Activated T-cell treated with anti-CD3 and anti-CD28 coated beads for 4 hours (primary cell): Measurements from ENCODE around the gene GLTP.

Source experiments
- DNase-seq: peaks from one replicate; pipeline ENCODE4 v3.0.0-alpha.2; 2020

The GLTP gene

DNA sequence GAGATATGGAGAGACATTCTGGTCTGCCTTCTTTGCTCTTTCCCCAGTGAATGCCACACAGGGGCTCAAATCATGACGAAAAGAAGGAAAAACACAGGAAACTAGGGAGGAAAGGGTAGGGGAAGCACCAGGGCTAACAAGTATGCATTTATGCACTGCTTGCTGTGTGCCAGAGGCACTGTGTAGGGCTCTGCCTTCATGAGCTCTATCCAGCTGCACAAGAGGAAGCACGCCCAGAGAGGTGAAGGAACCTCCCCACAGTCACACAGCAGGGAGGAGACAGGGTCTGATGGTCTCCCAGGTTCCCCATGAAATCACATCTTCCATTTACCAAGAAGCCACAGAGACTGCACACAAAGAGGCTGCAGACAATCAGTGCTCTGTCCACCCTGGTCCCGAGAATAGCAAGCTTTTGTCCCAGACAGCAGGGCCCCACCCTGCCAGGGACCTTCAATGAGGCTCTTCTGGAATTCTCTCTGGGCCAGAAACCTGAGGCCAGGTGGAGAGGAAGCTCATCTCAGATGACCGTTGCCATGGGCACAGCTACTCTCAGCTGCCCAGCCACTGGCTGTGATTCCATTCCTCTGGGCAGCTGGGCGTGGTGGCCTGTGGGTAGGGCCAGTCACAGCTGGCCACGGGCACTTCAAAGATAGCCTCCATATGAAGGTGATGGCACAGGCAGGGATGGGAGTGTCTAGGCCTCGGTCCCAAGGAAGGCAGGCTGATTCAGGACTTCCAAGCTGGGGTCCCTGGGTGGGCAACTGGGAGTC lies 39.9 kb downstream of the GLTP start:
- no peak for DNase-seq

DNA sequence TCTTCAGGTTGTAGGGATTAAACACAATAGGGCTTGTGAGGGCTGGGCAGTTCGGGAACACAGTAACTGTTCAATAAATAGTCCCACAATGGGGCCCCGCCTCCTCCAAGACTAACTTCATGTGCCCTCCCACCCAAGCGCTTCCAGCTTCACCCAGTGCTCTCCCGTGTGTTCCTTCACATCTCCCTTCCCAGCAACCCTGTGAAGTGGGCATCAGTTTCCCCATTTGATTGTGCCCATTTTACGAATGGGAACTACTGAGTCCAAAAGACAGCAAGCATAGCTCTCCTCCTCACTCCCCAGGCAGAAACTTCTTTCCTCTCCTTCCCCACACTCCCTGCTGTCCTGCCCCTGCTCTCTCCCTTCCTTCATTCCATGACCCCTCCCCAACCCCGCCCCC lies 40.9 kb downstream of the GLTP start:
- no peak for DNase-seq

GRCh38 chr12:109836916-109837315 lies 43.4 kb downstream of the GLTP start:
- no peak for DNase-seq

- no peak for DNase-seq
Observed at GRCh38 chr12:109835827-109836226, 44.5 kb downstream of the GLTP start.

- DNase-seq: no peak
Observed at GRCh38 chr12:109833307-109834189, 46.8 kb downstream of the GLTP start, which contains the start of gene TRPV4. Gene TRPV4, minus strand, starts transcription at chr12:109833398. Its CDS starts 18,602 bp downstream, at chr12:109814796.

DNA sequence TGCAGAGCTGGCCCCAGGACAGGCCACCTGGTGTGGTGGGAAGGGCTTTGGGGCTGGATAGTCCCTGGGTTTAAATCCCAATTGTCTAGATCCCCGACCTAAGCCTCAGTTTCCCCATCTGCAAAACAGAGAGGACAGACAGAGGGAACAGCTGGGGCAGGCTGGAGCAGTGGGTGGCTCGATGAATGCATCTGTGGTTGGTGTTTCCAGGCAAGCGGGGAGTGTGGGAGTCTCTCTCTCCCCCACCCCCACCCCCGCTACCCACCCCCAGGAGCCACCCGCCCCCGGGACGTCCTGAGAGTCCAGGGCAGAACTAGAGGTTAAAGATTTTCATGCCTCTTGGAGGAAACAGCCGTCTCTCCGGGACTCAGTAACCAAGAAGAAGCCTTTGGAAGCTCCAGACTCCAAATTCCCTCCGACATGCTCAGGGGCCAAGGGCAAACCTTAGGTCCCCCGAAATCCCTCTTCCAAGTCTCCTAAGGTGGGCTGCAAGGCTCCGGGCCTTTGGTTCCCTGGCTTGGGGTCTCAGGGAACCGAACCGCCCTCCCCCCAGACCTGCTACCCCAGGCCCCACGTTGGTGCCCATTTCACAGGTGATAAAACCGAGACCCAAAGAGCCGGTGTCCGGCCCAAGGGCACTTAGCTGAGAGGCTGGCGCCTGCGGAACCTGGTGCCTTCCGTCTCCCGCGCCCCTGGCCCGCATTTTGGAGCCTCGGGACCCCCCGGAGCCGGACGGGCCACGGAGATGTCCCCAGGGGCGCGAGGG lies 47.6 kb downstream of the GLTP start:
- DNase-seq: no peak

DNA sequence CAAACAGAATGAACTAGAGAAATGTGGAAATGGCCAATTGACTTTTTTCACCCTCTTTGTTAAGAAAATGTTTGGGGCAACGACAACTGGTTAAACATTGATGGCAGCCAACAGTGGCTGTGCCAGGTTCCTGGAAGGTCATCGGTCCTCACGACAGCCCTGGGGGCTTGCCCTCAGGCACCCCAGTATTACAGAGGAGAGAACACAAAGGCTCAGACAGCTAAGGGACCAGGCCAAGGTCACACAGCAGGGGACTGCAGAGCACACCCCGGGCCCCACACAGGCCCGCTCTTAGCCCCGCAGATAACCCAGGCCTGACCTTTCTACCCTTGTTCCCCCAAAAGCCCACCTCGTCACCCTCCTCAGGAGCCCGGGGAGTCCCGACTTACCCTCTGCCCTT lies 48.4 kb downstream of the GLTP start:
- DNase-seq: no peak

- no peak for DNase-seq
Observed at GRCh38 chr12:109831365-109831764, 49.0 kb downstream of the GLTP start.

DNA sequence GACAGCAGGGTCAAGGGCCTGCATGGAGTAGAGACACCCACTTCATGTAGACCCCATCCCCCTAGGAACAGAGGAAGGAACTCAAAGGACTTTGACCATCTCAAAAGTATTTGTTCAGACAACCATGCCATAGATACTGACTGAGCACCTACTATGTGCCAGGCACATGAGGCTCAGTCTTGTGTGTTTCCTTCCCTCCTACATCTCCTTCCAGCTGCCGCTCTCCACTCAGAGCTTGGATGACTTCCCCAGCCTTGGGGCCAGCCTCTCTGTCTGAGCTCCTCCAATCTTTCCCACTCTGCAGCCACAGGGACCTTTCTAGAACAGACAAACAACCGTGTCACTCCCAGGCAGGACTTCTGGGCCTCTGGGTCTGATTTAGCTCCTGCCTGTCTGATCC lies 49.6 kb downstream of the GLTP start:
- DNase-seq: no peak

GRCh38 chr12:109830267-109830666 lies 50.1 kb downstream of the GLTP start:
- DNase-seq: no peak

DNA sequence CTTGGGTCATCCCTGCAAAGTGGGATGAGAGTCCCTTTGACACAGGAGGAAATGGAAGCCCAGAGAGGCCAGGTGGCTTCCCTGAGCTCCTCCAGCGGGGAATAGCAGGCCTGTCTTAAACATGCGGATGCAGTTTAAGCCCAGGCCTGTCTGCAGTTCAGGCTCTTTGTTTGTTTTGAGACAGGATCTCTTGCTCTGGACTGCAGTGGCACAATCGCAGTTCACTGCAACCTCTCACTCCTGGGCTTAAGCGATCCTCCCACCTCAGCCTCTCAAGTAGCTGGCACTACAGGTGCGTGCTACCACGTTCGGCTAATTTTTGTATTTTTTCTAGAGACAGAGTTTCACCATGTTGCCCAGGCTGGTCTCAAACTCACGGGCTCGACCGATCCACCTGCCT lies 50.7 kb downstream of the GLTP start:
- no peak for DNase-seq

DNA sequence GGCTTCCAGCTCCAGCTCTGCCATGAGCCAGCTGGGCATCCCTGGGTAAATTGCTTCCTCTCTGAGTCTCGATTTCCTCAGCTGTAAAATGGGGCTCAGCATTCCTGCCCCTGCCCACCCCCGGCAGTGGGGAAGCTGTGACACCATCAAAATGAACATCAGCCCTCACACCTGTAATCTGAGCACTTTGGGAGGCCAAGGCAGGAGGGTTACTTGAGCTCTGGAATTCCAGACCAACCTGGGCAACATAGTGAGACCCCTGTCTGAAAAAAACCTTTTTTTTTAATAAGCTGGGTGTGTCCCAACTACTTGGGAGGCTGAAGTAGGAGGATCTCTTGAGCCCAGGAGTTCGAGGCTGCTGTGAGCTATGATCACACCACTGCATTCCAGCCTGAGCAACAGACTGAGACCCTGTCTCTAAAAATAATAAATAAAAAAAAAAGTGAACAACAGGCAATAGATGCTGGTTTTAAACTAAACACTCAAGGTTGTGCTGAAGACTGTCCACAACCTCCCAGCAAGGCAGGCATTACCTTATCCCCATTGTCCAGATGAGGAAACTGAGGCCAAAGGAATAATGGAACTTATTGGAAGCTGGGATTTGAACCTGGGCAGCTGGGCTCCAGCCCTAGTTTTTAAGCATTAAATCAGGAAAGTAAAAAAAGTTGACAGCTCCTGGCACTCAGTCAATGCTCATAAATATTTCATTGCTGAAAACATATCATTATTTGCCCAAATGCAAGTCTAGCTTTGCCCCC lies 51.4 kb downstream of the GLTP start:
- DNase-seq: no peak

DNA sequence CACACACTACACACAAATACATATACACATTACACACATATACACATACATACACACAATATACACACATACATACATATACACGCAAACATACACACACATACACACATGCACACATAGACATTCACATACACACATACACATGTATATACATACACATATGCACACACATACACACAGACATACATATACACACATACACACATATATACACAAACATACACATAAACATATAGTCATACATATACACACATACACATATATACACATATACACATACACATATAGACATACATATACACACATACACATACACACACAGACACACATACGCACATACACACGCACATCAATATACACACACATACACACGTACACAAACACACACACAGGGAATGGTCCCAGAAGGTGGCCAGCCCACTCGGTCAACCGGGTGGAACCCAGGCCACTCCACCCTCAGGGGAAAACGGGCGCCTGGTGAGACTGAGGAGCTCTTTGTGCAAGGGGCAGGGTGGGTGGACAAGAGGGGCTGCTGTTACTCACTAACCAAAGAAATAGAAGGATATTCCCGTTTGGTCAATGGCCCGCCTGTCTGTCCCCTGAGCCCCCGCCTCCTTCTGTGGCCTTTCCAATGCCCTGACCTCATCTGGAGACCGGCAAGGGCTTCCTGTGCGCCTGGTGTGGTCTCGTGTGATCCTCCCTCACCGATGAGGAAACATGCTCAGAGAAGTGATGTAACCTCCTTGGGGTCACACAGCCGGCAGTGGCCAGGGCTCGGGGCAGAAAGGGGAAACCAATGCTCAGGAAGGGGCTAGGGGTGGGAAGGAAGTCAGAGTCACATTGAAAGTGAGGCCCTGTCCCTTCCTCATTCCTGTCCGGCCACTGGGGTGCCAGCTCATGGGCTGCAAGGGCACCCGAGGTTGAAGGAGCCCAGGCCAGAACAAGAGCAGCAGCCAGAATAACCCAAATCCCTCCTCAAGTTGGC lies 52.5 kb downstream of the GLTP start:
- DNase-seq: no peak

- DNase-seq: no peak
Observed at GRCh38 chr12:109827080-109827479, 53.3 kb downstream of the GLTP start.

- DNase-seq: no peak
Observed at GRCh38 chr12:109824731-109825130, 55.6 kb downstream of the GLTP start.

DNA sequence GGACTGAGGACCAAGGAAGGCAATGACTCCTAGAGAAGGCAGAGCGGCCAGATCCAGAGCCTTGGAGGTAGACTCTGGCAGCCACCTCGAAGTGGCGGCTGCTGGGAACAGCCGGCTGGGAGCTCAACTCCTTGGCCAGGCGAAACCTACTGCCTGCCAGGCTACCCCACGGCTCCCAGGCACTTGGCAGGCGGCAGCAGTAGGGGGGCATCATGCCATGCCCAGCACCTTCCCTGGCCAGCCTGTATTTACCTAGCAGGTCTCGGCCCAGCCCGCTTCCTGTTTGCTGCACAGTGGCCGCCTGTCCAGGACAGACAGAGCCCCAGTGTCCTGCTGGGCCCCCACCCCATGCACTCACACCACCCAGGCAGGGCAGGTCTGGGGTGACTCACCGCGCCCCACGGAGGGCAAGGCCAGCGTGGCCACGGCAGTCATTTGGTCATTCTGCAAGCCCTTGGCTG lies 57.4 kb downstream of the GLTP start:
- no peak for DNase-seq

- no peak for DNase-seq
Observed at GRCh38 chr12:109822416-109822815, 57.9 kb downstream of the GLTP start.

- DNase-seq: no peak
Observed at GRCh38 chr12:109821968-109822367, 58.4 kb downstream of the GLTP start.

- DNase-seq: no peak
Observed at GRCh38 chr12:109820816-109821381, 59.4 kb downstream of the GLTP start.

DNA sequence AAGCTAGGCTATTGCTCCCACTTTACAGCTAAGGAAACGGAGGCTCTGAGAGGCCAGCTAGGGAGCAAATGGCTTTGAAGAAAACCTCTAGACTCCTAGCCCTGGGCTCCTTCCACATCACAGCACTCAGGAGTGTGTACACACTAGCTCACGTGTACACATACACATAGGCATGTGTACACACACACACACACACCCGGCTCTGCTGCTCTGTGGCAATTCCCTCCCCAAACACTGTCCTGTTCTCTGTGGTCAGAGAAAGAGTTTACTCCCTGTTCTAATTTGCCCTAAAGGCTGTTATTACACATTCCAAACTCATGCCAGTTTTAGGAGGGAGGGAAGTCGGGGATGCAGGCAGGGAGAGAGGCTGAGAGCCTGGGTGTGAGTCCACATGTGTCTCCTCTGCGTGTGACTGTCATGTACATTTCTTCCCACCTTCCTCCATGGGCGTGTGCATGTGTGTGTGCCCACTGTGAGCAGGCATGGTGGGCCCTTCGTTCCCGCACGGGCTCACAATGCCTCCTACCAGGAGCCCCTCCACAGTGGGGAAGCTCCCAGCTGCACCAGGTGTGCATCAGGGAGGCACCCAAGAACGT lies 61.3 kb downstream of the GLTP start:
- DNase-seq: no peak
